SKM-1 (cell line): ENCODE measurements around the gene NALCN.

Experiments
- DNase-seq: peaks from one replicate; lab custom pipeline; 2025; ENCODE audit not compliant: unreplicated experiment; lab: John Stamatoyannopoulos, UW

Gene NALCN

DNA sequence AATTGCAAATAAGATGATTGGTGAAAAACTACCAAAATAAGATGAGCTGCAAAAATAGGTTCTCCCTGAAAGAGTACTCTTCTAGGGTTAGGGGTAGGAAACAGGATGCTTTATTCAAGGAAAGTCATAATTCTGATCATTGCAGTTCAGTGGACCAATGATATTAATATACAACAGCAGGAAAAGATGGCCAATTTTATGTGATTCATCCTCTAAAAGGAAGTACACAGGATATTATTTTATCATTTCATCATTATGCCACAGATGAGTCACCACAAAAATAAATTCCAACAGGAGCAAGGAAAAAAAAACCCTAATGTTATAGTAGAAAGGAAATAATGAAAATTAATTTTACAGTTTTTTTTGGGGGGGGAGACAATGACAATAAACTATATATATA is 205.0 kb downstream of the NALCN start:
- no peak for DNase-seq

DNA sequence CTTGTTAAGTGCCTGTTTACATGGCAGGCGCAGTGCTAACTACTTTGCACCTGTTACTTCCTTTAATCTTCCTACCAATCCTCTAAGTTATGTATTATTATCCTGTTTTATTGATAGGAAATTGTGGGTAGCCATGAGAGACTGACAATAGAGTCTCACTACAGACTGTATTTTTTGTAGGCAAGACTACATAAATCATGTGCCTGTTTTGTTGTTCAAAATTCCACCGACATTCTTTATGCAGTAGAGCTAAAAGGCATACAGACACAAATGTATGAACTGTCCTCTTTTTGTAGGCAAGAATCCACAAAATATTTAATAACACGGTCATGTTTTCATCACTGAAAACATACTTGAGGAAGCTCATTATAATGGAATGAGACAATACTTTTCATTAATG is 205.5 kb downstream of the NALCN start:
- no peak for DNase-seq

DNA sequence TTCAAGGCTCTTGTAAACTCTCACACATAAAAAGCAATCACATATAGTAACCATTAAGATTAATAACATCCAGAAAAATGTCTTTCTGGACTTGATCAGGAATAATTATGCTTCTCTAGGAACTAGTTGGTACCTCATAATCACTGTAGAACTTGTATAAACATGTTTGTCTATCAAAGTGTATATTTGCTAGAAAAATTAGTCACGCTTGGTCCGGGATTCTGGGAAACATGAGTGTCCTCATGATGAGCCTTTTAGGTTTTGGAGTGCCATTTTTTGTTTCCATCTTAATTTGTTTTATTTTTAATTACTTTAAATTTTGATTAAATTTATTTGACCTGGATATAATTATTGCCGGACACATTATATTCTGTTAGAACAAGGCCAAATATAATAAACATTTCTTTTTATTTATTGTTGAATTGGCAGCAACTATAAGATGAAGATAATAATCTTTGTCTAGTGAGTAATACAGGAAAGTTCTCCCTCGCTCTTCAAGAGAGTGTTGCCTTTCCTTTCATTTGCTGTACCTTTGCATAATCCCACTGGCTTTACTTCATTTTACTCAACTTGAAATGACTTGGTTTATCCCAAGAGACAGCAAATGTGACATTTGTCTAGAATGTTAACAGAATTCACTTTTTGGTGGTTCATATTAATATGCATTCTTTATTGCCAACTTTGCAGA is 207.0 kb downstream of the NALCN start:
- no peak for DNase-seq

DNA sequence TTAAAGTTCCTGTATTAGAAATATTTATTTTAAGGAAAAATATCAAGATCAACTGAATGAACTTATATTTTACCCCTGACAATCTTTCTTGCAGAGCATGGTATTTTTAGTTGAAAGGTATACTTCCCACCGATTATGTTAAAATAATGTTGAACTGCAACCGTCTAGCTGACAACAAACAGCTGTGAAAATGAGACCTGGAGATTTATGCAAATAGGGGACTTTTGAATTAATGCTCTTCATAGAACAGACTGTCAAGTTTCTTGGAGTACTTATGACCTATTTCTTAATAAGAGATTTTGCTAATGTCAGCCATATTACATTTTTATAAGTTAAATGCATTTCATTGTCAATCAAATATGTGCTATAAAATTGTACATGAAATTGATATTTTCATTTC is 210.9 kb downstream of the NALCN start:
- no peak for DNase-seq

DNA sequence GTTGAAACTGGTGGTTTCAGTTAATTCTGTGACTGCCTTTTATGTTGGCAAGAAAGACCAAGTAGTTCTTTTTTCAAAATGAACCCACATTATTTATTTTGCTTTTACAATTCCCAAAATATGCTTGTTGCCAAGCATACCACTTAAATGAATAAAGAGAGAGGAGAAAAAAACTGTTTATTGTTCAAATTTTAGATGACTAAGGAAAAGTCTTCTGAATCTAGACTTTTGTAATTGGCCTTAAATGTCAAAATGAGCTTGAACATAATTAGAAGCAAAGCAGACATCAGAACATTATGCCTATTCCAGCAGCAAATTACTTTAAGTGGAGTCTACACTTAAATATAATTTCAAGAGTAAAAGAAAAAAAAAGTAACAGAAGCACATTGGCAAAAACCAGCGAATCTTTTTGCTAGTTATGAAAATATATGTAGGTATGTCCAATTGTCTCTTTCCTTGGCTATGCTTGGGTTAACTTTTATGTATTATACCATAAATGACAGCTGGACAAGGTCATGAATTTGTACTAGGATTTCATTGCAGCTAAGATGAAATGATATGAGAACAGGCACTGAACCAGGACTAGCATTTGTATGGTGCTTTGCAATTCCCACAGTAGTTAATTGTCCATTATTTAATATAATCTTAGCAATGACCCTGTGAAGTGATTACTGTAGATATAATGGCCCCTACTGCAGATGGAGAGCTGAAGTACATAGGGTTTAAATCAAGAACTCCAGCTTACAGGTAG is 211.9 kb downstream of the NALCN start:
- no peak for DNase-seq

DNA sequence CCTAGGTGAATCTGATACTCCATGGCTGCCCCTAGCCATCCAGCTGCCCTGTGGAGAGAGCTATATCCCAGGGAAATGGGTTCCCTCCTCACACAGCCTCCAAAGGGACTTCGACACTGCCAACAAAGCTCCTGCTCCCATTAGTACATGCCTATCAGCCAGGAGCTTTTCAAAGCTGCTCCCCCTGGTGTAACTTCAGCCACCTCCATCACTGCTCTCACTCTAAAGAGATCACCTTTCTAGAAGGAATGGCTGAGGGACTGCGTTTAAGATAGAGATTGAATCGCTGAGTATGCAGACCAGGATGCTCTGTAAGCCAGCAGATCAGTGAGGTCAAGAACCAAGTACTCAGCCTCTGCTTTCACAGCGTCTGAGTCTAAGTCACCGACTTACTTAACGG is 213.7 kb downstream of the NALCN start:
- DNase-seq = no peak

DNA sequence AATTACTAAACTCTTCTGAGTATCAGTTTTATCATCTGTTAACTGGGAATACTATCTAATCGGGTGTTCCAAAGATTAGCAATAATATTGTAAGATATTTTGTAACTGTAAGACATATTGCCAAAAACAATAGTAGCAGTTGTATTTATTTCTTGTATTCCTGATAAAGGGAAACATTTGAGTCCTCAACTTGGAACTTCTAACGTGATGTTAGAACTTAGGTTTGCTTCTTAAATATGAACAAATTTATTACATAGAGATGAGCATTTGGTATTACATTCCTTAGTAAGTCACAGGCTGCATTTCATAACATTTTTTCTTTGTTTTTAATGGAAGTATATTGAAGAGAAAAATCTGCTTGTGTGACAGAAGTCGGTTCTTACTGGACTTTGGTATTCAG is 225.3 kb downstream of the NALCN start:
- DNase-seq = no peak

DNA sequence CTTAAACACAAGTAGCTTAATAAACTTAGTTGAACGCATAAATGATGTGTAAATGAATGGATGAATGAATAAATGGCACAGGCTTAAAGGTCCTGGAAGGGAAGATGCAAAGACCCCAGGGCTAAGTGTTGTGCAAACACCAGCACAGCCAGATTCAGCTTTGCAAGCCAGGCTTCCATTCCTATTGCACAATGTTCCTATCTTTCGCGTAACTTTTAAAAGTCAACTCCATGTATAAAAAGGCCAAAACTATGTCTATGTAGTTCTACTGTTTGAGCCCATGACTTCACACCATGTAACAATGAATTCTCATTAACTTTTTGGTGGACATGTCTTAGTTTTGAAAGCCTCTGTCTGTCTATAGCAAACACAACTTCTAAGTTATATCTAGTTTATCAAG is 226.0 kb downstream of the NALCN start:
- no peak for DNase-seq

DNA sequence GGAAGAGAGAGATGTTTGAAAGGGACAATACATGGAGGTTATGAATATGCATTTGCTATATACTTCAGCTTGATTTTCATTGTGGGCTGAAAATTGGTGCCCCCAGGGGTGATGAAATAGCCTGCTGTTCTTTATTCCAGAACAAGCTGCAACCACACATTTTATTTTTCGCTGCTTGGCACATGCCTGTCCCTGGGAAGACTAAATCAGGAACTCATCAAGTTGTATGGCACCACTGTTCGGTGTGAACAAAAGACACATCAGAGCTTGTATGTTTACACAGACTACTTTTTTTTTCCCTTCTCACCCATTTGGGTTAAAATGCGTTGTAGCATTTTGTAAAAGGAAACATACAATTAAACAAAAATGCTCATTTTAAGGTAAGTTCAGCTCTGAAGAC is 230.7 kb downstream of the NALCN start:
- DNase-seq = no peak

DNA sequence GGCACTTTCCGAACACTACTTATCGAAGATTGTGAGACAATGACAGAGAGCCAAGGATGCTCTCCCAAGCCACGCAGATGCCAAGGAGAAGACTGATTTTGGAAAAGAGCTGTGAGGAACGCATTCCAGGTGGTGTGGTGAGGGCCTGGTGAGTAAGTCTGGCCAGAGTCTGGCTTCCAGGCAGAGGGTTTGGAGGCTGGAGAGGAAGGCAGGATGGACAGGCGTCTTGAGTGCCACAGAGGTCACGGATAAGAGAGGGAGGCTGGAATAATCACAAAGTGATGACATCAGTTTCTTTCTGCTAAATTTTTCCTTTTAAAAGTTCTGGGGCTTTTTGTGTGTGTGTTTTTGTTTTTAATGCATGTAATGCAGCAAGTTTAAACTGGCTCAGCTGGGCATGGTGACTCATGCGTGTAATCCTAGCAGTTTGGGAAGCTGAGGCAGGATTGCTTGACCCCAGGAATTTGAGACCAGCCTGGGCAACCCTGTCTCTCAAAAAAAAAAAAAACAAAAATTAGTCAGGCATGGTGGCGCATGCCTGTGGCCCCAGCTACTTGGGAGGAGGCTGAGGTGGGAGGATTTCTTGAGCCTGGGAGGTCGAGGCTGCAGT is 235.1 kb downstream of the NALCN start:
- DNase-seq = no peak

DNA sequence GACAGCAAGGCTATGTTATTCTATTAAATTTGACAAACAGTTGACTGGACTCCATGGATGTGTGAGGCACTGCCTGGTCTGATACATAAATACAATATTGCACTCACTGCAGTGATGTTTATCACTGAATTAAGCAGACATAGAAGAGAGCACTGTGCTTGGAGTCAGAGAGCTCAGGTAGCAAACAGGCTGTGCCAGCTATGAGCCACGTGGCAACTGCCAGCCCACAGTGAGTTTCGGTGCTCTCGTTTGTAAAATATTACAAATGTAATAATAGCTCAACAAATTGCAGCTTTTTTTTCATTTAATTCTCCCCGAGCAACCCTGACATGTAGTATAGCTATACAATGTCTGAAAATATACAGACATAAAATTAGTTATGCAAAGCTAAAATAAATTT is 237.3 kb downstream of the NALCN start:
- DNase-seq = no peak

DNA sequence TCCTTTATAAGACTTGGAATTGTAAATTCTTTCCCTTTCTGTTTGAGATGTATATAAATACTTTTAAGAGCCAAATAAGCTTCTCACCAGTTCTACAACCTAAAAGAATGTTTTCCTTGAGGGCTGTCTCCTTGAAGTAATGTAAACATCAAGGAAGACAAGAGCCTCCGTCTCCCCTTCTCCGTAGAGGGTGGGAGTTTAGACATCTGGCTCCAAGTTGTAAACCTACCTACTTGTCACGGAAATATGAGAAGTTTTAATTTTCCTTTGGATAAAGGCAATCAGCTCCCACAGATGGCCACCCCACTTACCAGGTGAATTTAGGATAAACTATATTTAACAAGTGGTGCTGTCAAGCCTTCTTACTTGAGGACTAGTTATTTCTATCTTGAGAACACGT is 237.9 kb downstream of the NALCN start:
- DNase-seq = no peak

DNA sequence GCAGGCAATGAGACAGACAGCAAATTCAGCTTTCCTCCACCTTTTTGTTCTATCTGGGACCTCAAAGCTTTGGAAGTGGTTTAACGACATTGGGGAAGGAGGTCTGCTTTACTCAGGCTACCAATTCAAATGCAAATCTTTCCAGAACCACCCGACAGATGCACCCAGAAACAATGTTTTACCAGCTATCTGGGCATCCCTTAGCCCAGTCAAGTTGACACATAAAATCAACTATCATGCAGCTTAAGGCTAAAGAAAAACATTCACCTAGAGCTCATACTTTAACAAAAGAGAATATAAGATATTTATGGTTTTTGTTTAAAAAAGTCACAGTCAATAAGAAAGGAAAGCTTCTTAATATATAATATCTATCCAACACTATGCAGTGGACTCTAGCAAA is 246.0 kb downstream of the NALCN start:
- DNase-seq = no peak

DNA sequence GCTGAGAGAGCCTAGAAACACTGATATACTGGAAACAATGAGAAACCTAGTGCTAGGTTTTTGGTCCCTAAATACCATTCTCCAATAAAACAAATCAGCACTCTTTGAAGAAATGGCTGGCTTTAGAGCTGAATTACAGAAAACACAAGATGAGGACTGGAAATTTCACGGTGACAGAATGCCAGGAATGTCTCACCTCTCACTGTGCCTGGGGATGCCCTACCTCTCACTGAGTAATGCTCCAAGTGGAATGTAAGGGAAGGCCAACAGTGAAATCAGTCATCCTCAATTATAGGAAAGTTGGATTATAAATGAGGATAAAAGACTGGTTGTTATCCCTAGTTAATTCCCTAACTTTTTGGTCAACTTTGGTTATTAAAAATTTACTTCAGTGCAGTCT is 259.0 kb downstream of the NALCN start:
- no peak for DNase-seq

DNA sequence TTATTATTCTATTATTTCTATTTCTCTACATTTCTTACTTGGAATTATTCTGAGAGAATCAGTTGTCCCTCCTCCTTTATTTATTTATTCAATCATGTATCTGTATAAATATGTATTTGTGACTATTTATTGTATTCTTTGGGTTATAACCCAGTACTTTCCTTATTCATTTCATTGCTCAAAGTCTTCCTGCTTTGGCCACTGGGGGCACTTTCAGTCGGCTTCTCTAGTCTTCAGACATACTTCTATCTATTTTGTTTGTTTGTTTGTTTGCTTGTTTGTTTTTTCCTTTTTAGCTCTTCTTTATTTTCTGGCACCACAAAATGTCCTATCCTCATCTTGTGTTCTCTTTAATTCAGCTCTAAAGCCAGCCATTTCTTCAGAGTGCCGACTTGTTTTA is 260.4 kb downstream of the NALCN start:
- DNase-seq = no peak

DNA sequence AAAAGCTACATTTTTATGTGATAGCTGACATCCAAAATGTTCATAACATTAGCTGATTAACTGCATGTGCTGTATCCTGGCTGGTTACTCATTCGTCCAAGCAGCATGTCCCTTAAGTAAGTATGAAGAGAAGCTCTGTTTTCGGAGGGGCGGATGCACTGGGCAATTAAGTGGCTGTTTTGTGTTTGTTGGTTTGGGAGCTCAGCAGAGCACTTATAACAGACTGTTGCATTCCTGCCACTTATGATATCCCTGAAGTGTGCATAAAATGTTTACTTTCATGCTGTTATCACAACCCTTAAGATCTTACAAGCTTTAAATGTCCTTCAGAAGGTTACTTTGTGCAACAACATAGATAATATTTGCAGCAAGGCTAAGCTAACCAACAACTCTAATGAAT is 264.1 kb downstream of the NALCN start:
- DNase-seq = no peak

DNA sequence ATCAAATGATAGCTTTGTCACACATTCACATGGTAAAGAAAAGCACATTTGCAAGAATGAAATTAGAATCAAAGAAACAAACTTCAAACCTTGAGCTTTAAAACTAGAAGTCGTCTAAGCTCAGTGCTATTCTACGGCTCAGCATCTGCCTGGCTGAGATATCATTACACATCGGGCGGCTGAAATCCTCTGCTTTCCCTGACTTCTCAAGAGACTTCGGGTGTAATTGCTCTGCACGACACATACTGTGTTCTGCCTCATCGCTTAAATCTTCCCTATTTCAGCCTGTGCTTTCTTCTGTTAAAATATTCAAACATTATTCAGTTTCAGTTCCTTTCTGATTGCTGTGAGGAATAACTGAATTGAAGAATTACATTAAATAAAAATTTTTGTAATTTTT is 265.3 kb downstream of the NALCN start:
- DNase-seq = no peak

DNA sequence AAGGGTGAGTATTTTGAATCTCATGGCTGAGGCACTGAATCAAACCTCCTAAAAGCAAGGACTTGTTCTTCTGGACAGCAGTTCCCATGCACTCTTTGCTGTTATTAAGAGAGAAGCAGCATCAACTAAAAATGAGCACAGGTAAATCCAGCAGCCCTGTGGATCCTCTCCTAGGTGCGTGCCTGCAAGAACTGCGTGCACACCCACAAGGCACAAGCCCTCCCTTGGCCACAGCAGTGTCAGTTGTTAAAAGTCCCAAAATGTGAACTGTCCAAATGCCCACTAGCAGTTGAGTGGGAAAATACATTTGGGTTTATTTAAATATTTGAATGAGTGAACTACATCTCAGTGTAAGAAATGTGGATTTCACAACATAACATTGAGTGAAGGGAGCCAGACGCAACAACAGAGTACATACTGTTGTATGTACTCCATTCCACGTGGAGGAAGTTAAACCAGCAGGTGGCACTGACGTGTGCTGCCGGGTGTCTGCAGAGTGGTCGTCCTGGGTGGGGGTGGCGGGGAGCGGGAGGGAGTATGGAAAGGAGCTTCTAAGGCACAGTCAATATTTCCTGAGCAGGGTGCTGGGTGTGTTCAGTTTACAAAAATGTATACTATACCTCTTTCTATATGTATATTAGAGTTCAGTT is 266.4 kb downstream of the NALCN start:
- no peak for DNase-seq

DNA sequence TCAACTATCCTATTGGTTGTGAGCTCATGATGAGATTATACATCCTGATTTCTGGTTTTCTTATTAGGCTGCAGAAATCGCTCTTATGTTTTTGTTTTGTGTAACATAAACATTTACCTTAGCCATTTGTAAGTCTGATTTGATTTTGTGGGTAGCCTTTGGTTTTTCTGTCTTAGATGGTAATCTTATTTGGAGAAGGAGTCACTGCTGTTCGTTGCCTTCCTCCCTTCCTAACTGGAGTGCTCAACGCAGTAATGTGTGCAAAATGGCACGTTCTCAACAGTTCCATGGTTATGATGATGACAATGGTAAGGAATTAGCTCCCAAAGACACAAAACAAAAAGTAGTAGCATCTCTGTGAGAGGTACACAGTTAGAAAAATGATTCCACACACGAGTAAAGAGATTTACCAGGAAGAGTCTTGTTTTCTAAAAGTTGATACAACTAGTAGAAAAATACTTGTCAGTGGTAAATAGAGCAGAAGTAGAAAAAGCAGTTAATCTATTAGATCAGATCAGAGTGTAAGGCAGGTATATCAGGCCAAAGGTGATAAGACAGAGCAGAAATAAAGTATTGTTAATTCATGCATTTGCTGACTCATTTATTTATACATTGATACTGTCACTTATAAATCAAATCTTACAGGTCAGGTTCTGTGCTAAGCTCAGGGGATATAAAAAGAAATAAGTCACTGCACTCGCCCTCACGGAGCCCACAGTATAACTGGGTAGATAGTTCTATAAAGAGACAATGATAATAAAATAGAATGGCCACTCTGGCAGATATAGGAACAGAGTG is 270.0 kb downstream of the NALCN start:
- DNase-seq = no peak

DNA sequence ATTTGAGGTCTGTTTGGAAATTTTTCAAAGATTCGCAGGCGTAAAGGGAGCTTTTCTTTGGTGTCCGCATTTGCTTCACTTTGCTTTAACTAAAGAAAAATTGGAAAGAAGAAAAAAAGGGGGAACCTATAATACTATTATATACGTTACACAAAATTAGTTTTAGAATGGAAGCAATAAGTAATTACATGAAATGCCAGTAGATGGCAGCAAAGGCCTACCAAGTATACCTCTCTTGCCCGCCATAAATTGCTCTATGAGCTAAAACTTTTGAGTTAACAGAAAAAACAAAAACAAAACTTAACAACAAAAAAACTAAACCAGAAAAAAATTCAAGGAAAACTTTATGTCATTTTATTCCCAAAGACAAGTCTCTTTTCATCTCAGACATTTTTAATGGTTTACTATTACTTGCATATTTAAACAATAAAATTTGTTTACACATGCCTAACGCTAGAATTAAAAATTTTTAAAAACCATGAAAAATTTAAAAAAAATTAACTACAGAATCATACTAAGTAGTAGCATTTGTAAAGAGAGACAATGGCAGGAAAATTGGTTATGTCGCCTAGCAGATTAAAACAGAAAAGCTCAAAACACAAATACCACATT is 271.4 kb downstream of the NALCN start:
- peak; percentile 39 for DNase-seq

DNA sequence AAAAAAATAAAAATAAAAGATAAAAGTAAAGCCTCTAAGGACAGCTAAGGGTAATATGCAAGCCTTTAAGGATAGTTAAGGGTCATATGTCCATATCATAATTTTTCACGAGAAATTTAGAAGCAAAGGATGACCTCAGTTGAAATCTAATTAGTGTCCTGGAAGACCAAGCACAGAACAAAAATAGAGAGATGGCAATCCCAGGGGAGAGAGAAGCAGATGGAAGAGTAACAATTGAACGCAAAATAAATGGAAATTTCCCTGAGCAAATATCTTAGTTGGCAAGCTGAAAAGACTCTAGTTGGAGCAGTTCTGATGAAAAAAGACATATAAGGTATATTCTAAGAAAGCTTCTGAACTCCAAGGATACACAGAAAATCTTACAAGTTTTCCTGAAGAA is 275.4 kb downstream of the NALCN start:
- no peak for DNase-seq
